Neutrophil (primary cell): ENCODE measurements around the gene MRPL12.

ENCODE experiments used
- H3K27ac ChIP-seq: fragments of 200-600 bp; sonication (generic); 2 replicates; pipeline ENCODE4 v1.5.1; 2016; ENCODE audit warnings: mild to moderate bottlenecking, moderate library complexity
- H3K27me3 ChIP-seq: fragments of 200-600 bp; sonication (generic); 2 replicates; pipeline ENCODE4 v1.6.0; 2016; ENCODE audit warnings: mild to moderate bottlenecking
- H3K36me3 ChIP-seq: fragments of 200-600 bp; sonication (generic); 2 replicates; pipeline ENCODE4 v1.5.1; 2017
- H3K4me1 ChIP-seq, 2 experiments: fragments of 200-600 bp in 1 of 2; sonication (generic) in 1 of 2; 1 replicate in 1 of 2; 2 replicates in 1 of 2; pipeline versions ENCODE4 v1.5.1 to v1.6.1; 2013 to 2016; ENCODE audit warnings: low read depth in 1 of 2, low read length in 1 of 2, mild to moderate bottlenecking in 1 of 2, moderate library complexity in 1 of 2; ENCODE audit not compliant: control insufficient read depth in 1 of 2, insufficient read depth in 1 of 2
- H3K4me3 ChIP-seq, 2 experiments: fragments of 200-600 bp in 1 of 2; sonication (generic) in 1 of 2; 1 replicate in 1 of 2; 2 replicates in 1 of 2; pipeline ENCODE4 v1.5.1; 2013 to 2016; ENCODE audit warnings: low read depth in 1 of 2, low read length in 1 of 2, mild to moderate bottlenecking in 1 of 2, moderate library complexity in 1 of 2
- H3K9me3 ChIP-seq: fragments of 200-600 bp; sonication (generic); 2 replicates; pipeline ENCODE4 v1.5.1; 2016
- CTCF ChIP-seq: fragments of 200-600 bp; sonication (generic); IDR thresholded peaks from 2 replicates; pipeline ENCODE4 v1.5.1; 2016; ENCODE audit warnings: antibody characterized with exemption

MRPL12 gene

GRCh38 chr17:81716674-81716996 is 13.5 kb downstream of the MRPL12 start:
- Histone ChIP-seq H3K27ac (no peak overlapping the region), H3K4me3 (no peak overlapping the region), H3K27me3 (no peaks in the 10 kb centered on the region), H3K36me3 (peaks cover 8% of the 10 kb centered on the region), H3K4me1 (peaks cover 13 to 17% of the 10 kb centered on the region in 2 experiments), H3K9me3 (no peaks in the 10 kb centered on the region)
- TF ChIP-seq CTCF = no peak

- TF ChIP-seq CTCF = no peak
- no peak overlapping the region for H3K4me3 ChIP-seq
- H3K36me3 ChIP-seq = peaks cover 8% of the 10 kb centered on the region
- H3K9me3 ChIP-seq = no peaks in the 10 kb centered on the region
- H3K27me3 ChIP-seq = no peaks in the 10 kb centered on the region
- no peak overlapping the region for H3K27ac ChIP-seq
- H3K4me1 ChIP-seq = peaks cover 11 to 15% of the 10 kb centered on the region in 2 experiments
Observed at GRCh38 chr17:81717049-81717765, 14.0 kb downstream of the MRPL12 start.

GRCh38 chr17:81717766-81718089 is 14.6 kb downstream of the MRPL12 start:
- H3K27ac ChIP-seq = no peak overlapping the region
- peaks cover 2% of the 10 kb centered on the region for H3K27me3 ChIP-seq
- TF ChIP-seq CTCF = no peak
- H3K4me3 ChIP-seq = no peak overlapping the region
- no peaks in the 10 kb centered on the region for H3K9me3 ChIP-seq
- peaks cover 7 to 9% of the 10 kb centered on the region in 2 experiments for H3K4me1 ChIP-seq
- H3K36me3 ChIP-seq = peaks cover 8% of the 10 kb centered on the region

GRCh38 chr17:81719410-81720266 is 16.5 kb downstream of the MRPL12 start:
- Histone ChIP-seq H3K27me3 (peaks cover 18% of the 10 kb centered on the region), H3K27ac (no peak overlapping the region), H3K4me1 (no peaks in the 10 kb centered on the region), H3K9me3 (no peaks in the 10 kb centered on the region), H3K36me3 (peaks cover 8% of the 10 kb centered on the region), H3K4me3 (no peak overlapping the region)
- no peak for TF ChIP-seq CTCF

GRCh38 chr17:81720267-81721071 is 17.3 kb downstream of the MRPL12 start:
- Histone ChIP-seq H3K4me1 (no peaks in the 10 kb centered on the region), H3K9me3 (no peaks in the 10 kb centered on the region), H3K4me3 (no peak overlapping the region), H3K36me3 (peaks cover 8% of the 10 kb centered on the region), H3K27me3 (peaks cover 23% of the 10 kb centered on the region), H3K27ac (no peak overlapping the region)
- no peak for TF ChIP-seq CTCF
